Astrocyte (in vitro differentiated cells and primary cell): ENCODE results near the gene CNTNAP4. TPM values are rescaled to one million over a fixed set of nuclear protein-coding genes. Genes with fewer than 3 reads are reported as not detected.

Experiments
- DNase-seq: peaks from one replicate; pipeline ENCODE4 v3.0.0-alpha.2; 2010; ENCODE audit warnings: low read depth
- FAIRE-seq: peaks from 2 replicates; lab custom pipeline; 2011; peaks lifted over from hg19 to GRCh38; lab: Jason Lieb, UNC
- H2AFZ ChIP-seq: 2 replicates; pipeline ENCODE4 v1.6.0; 2012; ENCODE audit warnings: low read depth, low read length, inconsistent platforms
- H3K27ac ChIP-seq: 2 replicates; pipeline ENCODE4 v1.5.1; 2011; ENCODE audit warnings: low read depth, low read length, inconsistent platforms
- H3K27me3 ChIP-seq: 2 replicates; pipeline ENCODE4 v1.6.0; 2011; ENCODE audit warnings: low read length, inconsistent platforms; ENCODE audit not compliant: insufficient read depth
- H3K36me3 ChIP-seq: 2 replicates; pipeline ENCODE4 v1.5.1; 2011; ENCODE audit warnings: low read length, inconsistent platforms; ENCODE audit not compliant: insufficient read depth
- H3K4me1 ChIP-seq: 2 replicates; pipeline ENCODE4 v1.5.1; 2011; ENCODE audit warnings: low read length, inconsistent platforms; ENCODE audit not compliant: insufficient read depth
- H3K4me2 ChIP-seq: 2 replicates; pipeline ENCODE4 v1.6.0; 2012; ENCODE audit warnings: low read length, inconsistent platforms
- H3K4me3 ChIP-seq: 2 replicates; pipeline ENCODE4 v1.5.1; 2011; ENCODE audit warnings: low read depth, mild to moderate bottlenecking, low read length, inconsistent platforms; ENCODE audit not compliant: insufficient read depth
- H3K79me2 ChIP-seq: 2 replicates; pipeline ENCODE4 v1.6.0; 2012; ENCODE audit warnings: mild to moderate bottlenecking, low read length, inconsistent platforms; ENCODE audit not compliant: insufficient read depth
- H3K9ac ChIP-seq: 2 replicates; pipeline ENCODE4 v1.6.0; 2012; ENCODE audit warnings: mild to moderate bottlenecking, low read length, inconsistent platforms
- H3K9me3 ChIP-seq: 2 replicates; pipeline ENCODE4 v1.5.1; 2012; ENCODE audit warnings: low read depth, mild to moderate bottlenecking, low read length, inconsistent platforms; ENCODE audit not compliant: insufficient read depth
- H4K20me1 ChIP-seq: 2 replicates; pipeline ENCODE4 v1.6.0; 2012; ENCODE audit warnings: low read length, inconsistent platforms; ENCODE audit not compliant: insufficient read depth
- H3K27ac Mint-ChIP-seq: one replicate; pipeline ENCODE4 v1.8.0; 2021; ENCODE audit warnings: mild to moderate bottlenecking, mixed read lengths; ENCODE audit not compliant: unreplicated experiment
- H3K27me3 Mint-ChIP-seq: one replicate; pipeline ENCODE4 v1.8.0; 2021; ENCODE audit warnings: low read depth, mixed read lengths; ENCODE audit not compliant: unreplicated experiment
- H3K36me3 Mint-ChIP-seq: one replicate; pipeline ENCODE4 v1.8.0; 2021; ENCODE audit warnings: low read depth, mixed read lengths; ENCODE audit not compliant: unreplicated experiment
- H3K4me1 Mint-ChIP-seq: one replicate; pipeline ENCODE4 v1.8.0; 2021; ENCODE audit warnings: low read depth, mixed read lengths; ENCODE audit not compliant: unreplicated experiment
- H3K4me3 Mint-ChIP-seq: one replicate; pipeline ENCODE4 v1.8.0; 2021; ENCODE audit warnings: mild to moderate bottlenecking, moderate library complexity, mixed read lengths; ENCODE audit not compliant: unreplicated experiment
- H3K9me3 Mint-ChIP-seq: one replicate; pipeline ENCODE4 v1.8.0; 2021; ENCODE audit warnings: mild to moderate bottlenecking, mixed read lengths; ENCODE audit not compliant: unreplicated experiment
- EZH2 ChIP-seq: IDR thresholded peaks from 2 replicates; pipeline ENCODE4 v1.6.1; 2012; ENCODE audit warnings: mild to moderate bottlenecking, low read length, inconsistent platforms; ENCODE audit not compliant: insufficient read depth
- total RNA-seq: library from RNA; stranded (reverse); gene quantifications from 2 replicates; pipeline ENCODE4 v1.2.1, GENCODE V29; 2021
- TF ChIP-seq, protein P1 (sequence below): IDR thresholded peaks from 2 replicates; pipeline ENCODE4 v1.5.1; 2011; ENCODE audit warnings: low read depth, mild to moderate bottlenecking, inconsistent platforms, low read length, moderate library complexity; ENCODE audit not compliant: insufficient read depth

The CNTNAP4 gene
- total RNA-seq, 1 donor from 2014 or later: not detected

DNA sequence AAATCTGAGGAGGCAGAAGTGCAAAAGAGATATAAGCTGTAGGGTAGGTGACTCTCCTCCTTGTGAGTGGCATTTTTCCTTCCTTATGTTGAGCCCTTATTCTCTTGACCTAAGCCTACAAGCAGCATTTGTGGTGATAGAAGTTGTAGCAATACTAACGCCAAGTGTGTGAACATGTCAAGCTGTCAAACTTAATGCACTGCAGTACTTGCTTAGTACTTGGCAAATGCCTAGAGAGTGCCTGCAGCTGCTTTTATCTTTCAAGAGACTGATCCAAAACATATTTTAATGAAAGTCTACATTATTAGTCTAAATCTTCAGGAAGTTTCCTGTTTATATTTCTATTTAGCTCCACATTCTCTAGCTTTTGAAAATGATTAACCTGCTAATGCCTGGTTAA lies 83.2 kb downstream of the CNTNAP4 start:
- Histone ChIP-seq H3K9ac (no peak overlapping the region), H3K9me3 (no peaks in the 10 kb centered on the region), H3K27me3 (no peaks in the 10 kb centered on the region), H3K36me3 (no peaks in the 10 kb centered on the region), H4K20me1 (no peaks in the 10 kb centered on the region), H3K4me2 (no peak overlapping the region), H3K79me2 (no peaks in the 10 kb centered on the region), H2AFZ (no peak overlapping the region), H3K4me1 (no peaks in the 10 kb centered on the region), H3K27ac (no peak overlapping the region), H3K4me3 (no peak overlapping the region)
- Mint-ChIP-seq H3K4me3 (no peak overlapping the region), H3K27me3 (no peaks in the 10 kb centered on the region), H3K27ac (no peak overlapping the region), H3K4me1 (no peaks in the 10 kb centered on the region), H3K36me3 (no peaks in the 10 kb centered on the region), H3K9me3 (peaks cover 2% of the 10 kb centered on the region)
- FAIRE-seq (no peak), DNase-seq (no peak)
- no peak for TF ChIP-seq EZH2
- TF ChIP-seq, protein P1, sequence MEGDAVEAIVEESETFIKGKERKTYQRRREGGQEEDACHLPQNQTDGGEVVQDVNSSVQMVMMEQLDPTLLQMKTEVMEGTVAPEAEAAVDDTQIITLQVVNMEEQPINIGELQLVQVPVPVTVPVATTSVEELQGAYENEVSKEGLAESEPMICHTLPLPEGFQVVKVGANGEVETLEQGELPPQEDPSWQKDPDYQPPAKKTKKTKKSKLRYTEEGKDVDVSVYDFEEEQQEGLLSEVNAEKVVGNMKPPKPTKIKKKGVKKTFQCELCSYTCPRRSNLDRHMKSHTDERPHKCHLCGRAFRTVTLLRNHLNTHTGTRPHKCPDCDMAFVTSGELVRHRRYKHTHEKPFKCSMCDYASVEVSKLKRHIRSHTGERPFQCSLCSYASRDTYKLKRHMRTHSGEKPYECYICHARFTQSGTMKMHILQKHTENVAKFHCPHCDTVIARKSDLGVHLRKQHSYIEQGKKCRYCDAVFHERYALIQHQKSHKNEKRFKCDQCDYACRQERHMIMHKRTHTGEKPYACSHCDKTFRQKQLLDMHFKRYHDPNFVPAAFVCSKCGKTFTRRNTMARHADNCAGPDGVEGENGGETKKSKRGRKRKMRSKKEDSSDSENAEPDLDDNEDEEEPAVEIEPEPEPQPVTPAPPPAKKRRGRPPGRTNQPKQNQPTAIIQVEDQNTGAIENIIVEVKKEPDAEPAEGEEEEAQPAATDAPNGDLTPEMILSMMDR: no peak

DNA sequence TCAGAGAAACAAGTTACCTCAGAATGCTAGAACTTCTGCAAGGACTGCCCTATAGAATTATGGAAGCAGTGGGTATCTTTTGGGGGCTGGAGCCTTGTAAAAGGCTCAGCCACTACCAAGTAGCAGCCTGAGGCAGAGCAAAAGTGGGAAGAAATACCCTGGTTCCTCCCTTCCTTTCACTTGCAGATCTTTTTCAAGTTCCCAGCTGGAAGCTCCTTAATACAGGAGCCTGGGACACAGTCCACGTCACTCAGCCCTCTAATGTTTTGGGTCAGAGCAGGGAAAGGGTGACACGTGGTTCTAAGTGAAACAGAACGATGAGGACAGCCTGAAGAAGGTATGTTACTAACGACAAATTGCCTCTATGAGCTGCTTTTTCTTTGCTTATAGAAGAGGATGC lies 93.1 kb downstream of the CNTNAP4 start:
- DNase-seq (no peak), FAIRE-seq (no peak)
- Mint-ChIP-seq H3K4me1 (no peaks in the 10 kb centered on the region), H3K27me3 (no peaks in the 10 kb centered on the region), H3K9me3 (no peaks in the 10 kb centered on the region), H3K27ac (no peak overlapping the region), H3K36me3 (no peaks in the 10 kb centered on the region), H3K4me3 (no peak overlapping the region)
- Histone ChIP-seq H3K9ac (no peak overlapping the region), H4K20me1 (no peaks in the 10 kb centered on the region), H3K27ac (no peak overlapping the region), H3K4me3 (no peak overlapping the region), H2AFZ (no peak overlapping the region), H3K9me3 (no peaks in the 10 kb centered on the region), H3K36me3 (no peaks in the 10 kb centered on the region), H3K4me1 (no peaks in the 10 kb centered on the region), H3K4me2 (no peak overlapping the region), H3K79me2 (no peaks in the 10 kb centered on the region), H3K27me3 (no peaks in the 10 kb centered on the region)
- TF ChIP-seq EZH2: no peak
- TF ChIP-seq, protein P1: no peak

DNA sequence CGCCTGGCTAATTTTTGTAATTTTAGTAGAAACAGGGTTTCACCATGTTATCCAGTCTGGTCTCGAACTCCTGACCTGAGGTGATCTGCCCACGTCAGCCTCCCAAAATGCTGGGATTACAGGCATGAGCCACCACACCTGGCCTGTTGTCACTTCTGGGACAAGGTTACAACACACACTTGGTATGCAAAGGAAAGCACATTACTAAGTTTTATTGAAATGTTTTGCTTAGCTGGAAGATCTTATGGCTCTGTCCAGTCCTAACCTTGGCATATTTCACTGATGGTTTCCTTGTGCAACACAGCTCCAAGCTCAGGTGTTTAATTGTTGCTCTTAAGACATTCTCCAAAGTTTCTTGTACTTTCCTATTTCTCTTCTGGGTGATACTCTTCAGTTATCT lies 94.2 kb downstream of the CNTNAP4 start:
- no peak for FAIRE-seq
- Histone ChIP-seq H3K4me3 (no peak overlapping the region), H3K4me2 (no peak overlapping the region), H4K20me1 (no peaks in the 10 kb centered on the region), H3K9me3 (no peaks in the 10 kb centered on the region), H3K36me3 (no peaks in the 10 kb centered on the region), H3K4me1 (no peaks in the 10 kb centered on the region), H3K27ac (no peak overlapping the region), H3K79me2 (no peaks in the 10 kb centered on the region), H3K9ac (no peak overlapping the region), H3K27me3 (no peaks in the 10 kb centered on the region), H2AFZ (no peak overlapping the region)
- no peaks in the 10 kb centered on the region for H3K9me3 Mint-ChIP-seq
- no peak overlapping the region for H3K4me3 Mint-ChIP-seq
- no peaks in the 10 kb centered on the region for H3K4me1 Mint-ChIP-seq
- TF ChIP-seq EZH2: no peak
- TF ChIP-seq, protein P1: no peak
- no peak for DNase-seq
- H3K36me3 Mint-ChIP-seq: no peaks in the 10 kb centered on the region
- H3K27ac Mint-ChIP-seq: no peak overlapping the region
- no peaks in the 10 kb centered on the region for H3K27me3 Mint-ChIP-seq
